Caki2 (cell line): Measurements from ENCODE around the gene PTPRN2. TPM values are rescaled to one million over a fixed set of nuclear protein-coding genes. Genes with fewer than 3 reads are reported as not detected.
"Not testable (repeated sequence)": the region's sequence is repeated elsewhere in the genome, so short reads cannot be mapped to it uniquely, and the experiment has no call there.

Experiments used
- DNase-seq: peaks from one replicate; pipeline ENCODE4 v3.0.0-alpha.2; 2015; ENCODE audit warnings: low read depth
- in situ Hi-C: cut with HindIII; loops from 2 replicates; pipeline ENCODE4 v1.10.0; 2016; ENCODE audit warnings: low sequenced_read_pairs, low pct_unique_long_range_greater_than_20kb, mixed read lengths
- total RNA-seq: library from RNA; depleted of rRNA; stranded (reverse); fragments of >200 nt; shearing (Covaris generic); gene quantifications from 2 replicates; pipeline ENCODE4 v1.2.3, GENCODE V29; 2014; ENCODE audit warnings: low replicate concordance

PTPRN2 gene
- total RNA-seq, 1 experiment from 2014 or later, result 0.88 TPM

GRCh38 chr7:157941210-157941609 lies 646.4 kb downstream of the PTPRN2 start:
- in situ Hi-C loops, result no loop called here
- no peak for DNase-seq

DNA sequence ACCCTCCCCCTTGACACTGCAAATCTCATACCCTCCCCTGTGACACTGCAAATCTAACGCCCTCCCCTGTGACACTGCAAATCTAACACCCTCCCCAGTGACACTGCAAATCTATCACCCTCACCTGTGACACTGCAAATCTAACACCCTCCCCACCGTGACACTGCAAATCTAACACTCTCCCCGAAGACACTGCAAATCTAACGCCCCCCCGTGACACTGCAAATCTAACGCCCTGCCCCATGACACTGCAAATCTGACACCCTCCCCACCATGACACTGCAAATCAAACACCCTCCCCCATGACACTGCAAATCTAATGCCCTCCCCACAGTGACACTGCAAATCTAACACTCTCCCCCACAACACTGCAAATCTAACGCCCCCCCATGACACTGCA lies 647.1 kb downstream of the PTPRN2 start:
- in situ Hi-C loops, result no loop called here
- DNase-seq, result no peak

GRCh38 chr7:157938211-157938610 lies 649.4 kb downstream of the PTPRN2 start:
- no peak for DNase-seq
- in situ Hi-C loops, result no loop called here

- DNase-seq, result no peak
- in situ Hi-C loops, result no loop called here
These were observed 650.2 kb downstream of the PTPRN2 start for GRCh38 chr7:157937406-157937805.

DNA sequence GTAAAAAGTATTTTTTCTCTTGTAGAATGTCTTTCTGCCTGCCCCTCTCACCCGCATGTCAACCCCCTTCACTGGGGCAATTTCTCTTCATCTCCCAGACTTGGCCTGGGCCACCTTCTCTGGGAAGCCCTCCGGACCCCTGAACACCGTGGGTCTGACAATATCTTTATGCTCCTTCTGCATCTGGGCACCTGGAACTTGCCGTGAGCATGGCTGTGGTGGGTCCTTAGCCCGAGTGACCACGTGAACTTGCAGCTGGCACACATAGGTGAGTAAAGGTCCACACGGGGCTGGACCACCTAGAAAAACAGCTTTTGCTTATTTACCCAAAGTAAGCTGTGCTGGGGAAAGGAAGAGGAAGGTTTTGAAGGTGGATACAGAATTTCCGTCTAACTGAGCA lies 650.6 kb downstream of the PTPRN2 start:
- in situ Hi-C loops, result no loop called here

GRCh38 chr7:157935721-157936120 lies 651.9 kb downstream of the PTPRN2 start:
- DNase-seq, in situ Hi-C loops: not testable (repeated sequence)

More for the DNA sequence above, 650.6 kb downstream of the PTPRN2 start:
- DNase-seq, result no peak

DNA sequence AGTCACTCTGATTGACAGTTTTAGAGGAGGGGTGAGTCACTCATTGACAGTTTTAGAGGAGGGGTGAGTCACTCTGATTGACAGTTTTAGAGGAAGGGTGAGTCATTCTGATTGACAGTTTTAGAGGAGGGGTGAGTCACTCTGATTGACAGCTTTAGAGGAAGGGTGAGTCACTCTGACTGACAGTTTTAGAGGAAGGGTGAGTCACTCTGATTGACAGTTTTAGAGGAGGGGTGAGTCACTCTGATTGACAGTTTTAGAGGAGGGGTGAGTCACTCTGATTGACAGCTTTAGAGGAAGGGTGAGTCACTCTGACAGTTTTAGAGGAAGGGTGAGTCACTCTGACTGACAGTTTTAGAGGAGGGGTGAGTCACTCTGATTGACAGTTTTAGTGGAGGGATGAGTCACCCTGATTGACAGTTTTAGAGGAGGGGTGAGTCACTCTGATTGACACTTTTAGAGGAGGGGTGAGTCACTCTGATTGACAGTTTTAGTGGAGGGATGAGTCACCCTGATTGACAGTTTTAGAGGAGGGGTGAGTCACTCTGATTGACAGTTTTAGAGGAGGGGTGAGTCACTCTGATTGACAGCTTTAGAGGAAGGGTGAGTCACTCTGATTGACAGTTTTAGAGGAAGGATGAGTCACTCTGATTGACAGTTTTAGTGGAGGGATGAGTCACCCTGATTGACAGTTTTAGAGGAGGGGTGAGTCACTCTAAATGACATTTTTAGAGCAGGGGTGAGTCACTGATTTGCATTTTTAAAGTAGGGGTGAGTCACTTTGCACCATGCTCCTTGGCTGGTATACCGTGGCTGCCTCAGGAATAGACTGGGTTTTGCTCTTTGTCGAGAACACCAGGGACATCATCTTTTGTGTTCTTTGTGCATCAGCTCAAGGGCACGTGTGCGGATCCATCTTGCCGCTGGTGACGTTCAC lies 654.1 kb downstream of the PTPRN2 start:
- in situ Hi-C loops, result not testable (repeated sequence)
- peak; percentile 8 for DNase-seq

DNA sequence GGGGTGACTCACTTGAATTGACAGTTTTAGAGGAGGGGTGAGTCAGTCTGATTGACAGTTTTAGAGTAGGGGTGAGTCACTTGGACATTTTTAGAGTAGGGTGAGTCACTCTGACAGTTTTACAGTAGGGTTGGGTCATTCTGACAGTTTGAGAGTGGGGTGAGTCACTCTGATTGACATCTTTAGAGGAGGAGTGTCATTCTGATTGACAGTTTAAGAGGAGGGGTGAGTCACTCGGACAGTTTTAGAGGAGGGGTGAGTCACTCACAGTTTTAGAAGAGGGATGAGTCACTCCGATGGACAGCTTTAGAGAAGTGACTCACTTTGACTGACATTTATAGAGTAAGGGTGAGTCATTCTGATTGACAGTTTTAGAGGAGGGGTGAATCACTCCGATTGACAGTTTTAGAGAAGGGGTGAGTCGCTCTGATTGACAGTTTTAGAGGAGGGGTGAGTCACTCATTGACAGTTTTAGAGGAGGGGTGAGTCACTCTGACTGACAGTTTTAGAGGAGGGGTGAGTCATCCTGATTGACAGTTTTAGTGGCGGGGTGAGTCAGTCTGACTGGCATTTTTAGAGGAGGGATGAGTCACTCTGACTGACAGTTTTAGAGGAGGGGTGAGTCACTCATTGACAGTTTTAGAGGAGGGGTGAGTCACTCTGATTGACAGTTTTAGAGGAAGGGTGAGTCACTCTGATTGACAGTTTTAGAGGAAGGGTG lies 655.0 kb downstream of the PTPRN2 start:
- DNase-seq, result peak; percentile 45
- in situ Hi-C loops, result no loop called here

DNA sequence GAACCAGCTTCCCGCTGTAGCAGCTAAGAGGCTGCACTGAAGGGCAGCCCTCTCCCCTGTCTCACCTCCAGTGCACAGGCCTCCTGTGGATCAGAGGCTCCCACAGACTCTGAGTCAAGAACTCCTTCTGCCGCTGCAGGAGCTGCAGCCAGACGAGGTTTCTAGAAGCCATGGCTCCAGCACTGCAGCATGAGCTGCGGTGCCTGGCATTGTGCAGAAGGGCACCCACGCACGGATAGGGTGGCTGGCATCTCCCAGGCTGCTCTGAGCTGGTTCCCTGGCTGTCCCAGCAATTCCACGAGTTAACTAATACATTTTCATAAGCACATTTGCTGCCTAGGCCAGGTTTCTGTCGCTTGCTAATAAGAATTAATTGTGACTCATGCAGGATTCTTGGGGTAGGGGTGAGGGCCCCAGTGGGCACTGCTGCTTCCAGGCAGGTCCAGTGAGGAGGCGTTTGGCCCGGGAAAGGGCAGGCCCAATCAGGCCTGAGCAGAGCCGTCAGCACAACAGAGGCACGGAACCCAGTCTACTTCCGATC lies 656.6 kb downstream of the PTPRN2 start:
- no peak for DNase-seq
- in situ Hi-C loops, result no loop called here

GRCh38 chr7:157930441-157930840 lies 657.2 kb downstream of the PTPRN2 start:
- in situ Hi-C loops, result no loop called here
- DNase-seq, result no peak

- in situ Hi-C loops, result no loop called here
- DNase-seq, result no peak
These were observed 658.0 kb downstream of the PTPRN2 start for GRCh38 chr7:157929671-157930070.

GRCh38 chr7:157928808-157929425 lies 658.7 kb downstream of the PTPRN2 start:
- no peak for DNase-seq
- in situ Hi-C loops, result no loop called here

DNA sequence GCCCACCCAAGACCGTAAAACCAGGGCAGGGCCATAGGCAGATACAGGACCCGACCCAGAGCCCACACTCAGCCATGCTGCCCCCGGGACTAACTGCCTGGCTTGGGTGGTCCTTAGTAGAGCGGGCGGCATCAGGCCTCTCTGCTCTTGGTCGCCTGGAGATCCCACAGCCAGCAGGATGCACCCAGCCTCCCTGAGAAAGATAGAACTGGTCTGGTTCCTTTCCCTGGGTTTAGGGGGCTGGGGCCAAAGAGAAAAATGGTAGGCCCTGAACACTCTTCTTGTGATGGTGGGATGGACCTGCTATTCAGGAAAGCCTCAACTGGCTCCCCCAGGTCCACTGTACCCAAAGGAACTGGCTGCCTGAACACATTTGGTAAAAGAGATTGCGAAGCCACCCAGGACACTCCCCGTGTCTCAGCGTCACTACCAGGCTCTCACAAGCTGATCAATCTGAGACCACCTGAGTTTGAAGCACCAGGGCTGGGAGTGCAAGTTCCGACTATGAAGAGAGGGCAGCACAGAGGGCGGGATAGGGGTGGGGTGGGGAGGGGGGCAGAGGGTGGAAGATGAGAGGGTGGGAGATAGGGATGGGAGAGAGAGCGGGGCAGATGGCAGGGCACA lies 659.3 kb downstream of the PTPRN2 start:
- in situ Hi-C loops, result no loop called here
- no peak for DNase-seq

DNA sequence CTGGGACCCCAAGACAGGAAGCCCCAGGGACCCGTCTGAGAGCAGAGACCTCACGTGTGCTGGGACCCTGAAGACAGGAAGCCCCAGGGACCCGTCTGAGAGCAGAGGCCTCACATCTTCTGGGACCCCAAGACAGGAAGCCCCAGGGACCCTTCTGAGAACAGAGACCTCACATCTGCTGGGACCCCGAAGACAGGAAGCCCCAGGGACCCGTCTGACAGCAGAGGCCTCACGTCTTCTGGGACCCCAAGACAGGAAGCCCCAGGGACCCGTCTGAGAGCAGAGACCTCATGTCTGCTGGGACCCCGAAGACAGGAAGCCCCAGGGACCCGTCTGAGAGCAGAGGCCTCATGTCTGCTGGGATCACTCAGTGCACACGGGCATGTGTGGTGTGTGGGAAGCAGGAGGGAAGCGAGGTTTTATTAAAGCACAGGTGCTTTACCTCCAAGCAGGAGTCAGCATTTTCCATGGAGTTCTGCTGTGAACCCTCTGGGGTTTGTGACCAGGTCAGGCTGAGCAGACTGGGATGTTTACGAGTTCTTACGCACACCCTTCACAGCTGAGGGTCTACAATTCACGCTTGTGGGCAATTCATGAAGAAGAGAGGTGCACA lies 660.2 kb downstream of the PTPRN2 start:
- in situ Hi-C loops, result no loop called here
- no peak for DNase-seq

DNA sequence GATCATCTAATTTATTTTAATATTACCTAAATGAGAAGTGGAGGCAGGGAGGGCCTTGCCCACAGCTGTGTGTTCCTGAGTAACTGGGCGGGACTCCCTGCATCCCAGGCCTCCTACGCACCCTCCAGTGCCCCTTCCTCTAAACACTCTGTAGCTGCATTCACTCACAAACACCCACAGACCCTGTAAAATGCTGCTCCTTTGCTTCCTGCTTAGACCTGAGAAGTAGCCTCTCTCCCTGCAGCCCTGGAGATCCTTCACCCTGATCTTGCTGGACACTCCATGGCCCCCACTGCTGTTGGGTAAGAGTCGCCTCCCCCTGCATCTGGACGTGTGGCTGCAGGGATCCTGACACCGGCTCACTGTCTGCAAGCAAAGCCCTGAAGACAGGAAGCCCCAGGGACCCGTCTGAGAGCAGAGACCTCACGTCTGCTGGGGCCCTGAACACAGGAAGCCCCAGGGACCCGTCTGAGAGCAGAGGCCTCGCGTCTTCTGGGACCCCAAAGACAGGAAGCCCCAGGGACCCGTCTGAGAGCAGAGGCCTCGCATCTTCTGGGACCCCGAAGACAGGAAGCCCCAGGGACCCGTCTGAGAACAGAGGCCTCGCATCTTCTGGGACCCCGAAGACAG lies 661.0 kb downstream of the PTPRN2 start:
- DNase-seq, result no peak
- in situ Hi-C loops, result no loop called here

GRCh38 chr7:157926107-157926506 lies 661.5 kb downstream of the PTPRN2 start:
- in situ Hi-C loops, result no loop called here
- no peak for DNase-seq

GRCh38 chr7:157925383-157925875 lies 662.2 kb downstream of the PTPRN2 start:
- in situ Hi-C loops, result no loop called here
- no peak for DNase-seq
